Endodermal cell (in vitro differentiated cells): ENCODE data around the gene CLDND2. TPM values are rescaled to one million over a fixed set of nuclear protein-coding genes. Genes with fewer than 3 reads are reported as not detected.

Source experiments
- DNase-seq: peaks from one replicate; pipeline ENCODE4 v3.0.0-alpha.2; 2017
- H3K27ac ChIP-seq: 2 replicates; pipeline ENCODE4 v1.5.1; 2013; ENCODE audit warnings: mild to moderate bottlenecking, low read depth, low read length, moderate library complexity
- H3K27me3 ChIP-seq: 2 replicates; pipeline ENCODE4 v1.6.1; 2013; ENCODE audit warnings: mild to moderate bottlenecking, low read length, moderate library complexity; ENCODE audit not compliant: insufficient read depth, control insufficient read depth, poor library complexity, severe bottlenecking
- H3K36me3 ChIP-seq: 2 replicates; pipeline ENCODE4 v1.7.0; 2013; ENCODE audit warnings: mild to moderate bottlenecking, low read length, moderate library complexity; ENCODE audit not compliant: control insufficient read depth, insufficient read depth
- H3K4me1 ChIP-seq: one replicate; pipeline ENCODE4 v1.7.0; 2013; ENCODE audit warnings: low read length; ENCODE audit not compliant: control insufficient read depth, insufficient read depth
- H3K4me3 ChIP-seq: 2 replicates; pipeline ENCODE4 v1.5.1; 2013; ENCODE audit warnings: mild to moderate bottlenecking, low read length, moderate library complexity
- H3K9ac ChIP-seq: 2 replicates; pipeline ENCODE4 v1.6.1; 2013; ENCODE audit warnings: mild to moderate bottlenecking, low read length, moderate library complexity; ENCODE audit not compliant: poor library complexity, severe bottlenecking; ENCODE audit errors: extremely low read depth
- H3K9me3 ChIP-seq: 2 replicates; pipeline ENCODE4 v1.6.1; 2013; ENCODE audit warnings: mild to moderate bottlenecking, low read length, moderate library complexity; ENCODE audit not compliant: control insufficient read depth
- H3K27ac Mint-ChIP-seq: 2 replicates; pipeline ENCODE4 v1.8.0; 2020; ENCODE audit warnings: mixed read lengths
- H3K27me3 Mint-ChIP-seq: 2 replicates; pipeline ENCODE4 v1.8.0; 2021; ENCODE audit warnings: mild to moderate bottlenecking, mixed read lengths; ENCODE audit not compliant: insufficient read depth
- H3K36me3 Mint-ChIP-seq: 2 replicates; pipeline ENCODE4 v1.8.0; 2020; ENCODE audit warnings: low read depth, mixed read lengths
- H3K4me1 Mint-ChIP-seq: 2 replicates; pipeline ENCODE4 v1.8.0; 2020; ENCODE audit warnings: mixed read lengths
- H3K4me3 Mint-ChIP-seq: 2 replicates; pipeline ENCODE4 v1.8.0; 2020; ENCODE audit warnings: mild to moderate bottlenecking, moderate library complexity, mixed read lengths
- H3K9me3 Mint-ChIP-seq: 2 replicates; pipeline ENCODE4 v1.8.0; 2020; ENCODE audit warnings: mild to moderate bottlenecking, mixed read lengths
- CTCF ChIP-seq: fragments of 200-600 bp; sonication (generic); conservative IDR thresholded peaks from 2 replicates; pipeline ENCODE4 v1.5.0; 2021; ENCODE audit warnings: antibody characterized with exemption, mild to moderate bottlenecking
- WGBS, 2 experiments: methylation state at CpG; one replicate each; pipeline versions ENCODE4 v1.1.5 to v1.1.7; 2013; ENCODE audit warnings: missing lambda C conversion rate in 2 of 2, mixed read lengths in 1 of 2; ENCODE audit not compliant: insufficient coverage in 1 of 2, insufficient read length in 1 of 2; 5-methylcytosine and 5-hydroxymethylcytosine counted together
- total RNA-seq, 2 donors: library from RNA; stranded (reverse); fragmentation: NEBNext Ultra II Directional in 1 of 2; extraction: Animal tissue kit (Norgen Biotek cat#: 25700) in 1 of 2; gene quantifications; 2 replicates in 1 of 2; 3 replicates in 1 of 2; pipeline ENCODE4 v1.2.1, GENCODE V29; 2021

CLDND2 gene
- total RNA-seq, 2 donors from 2014 or later: 1.3 to 2.5 TPM

- no peak overlapping the region for H3K27ac Mint-ChIP-seq
- H3K27ac ChIP-seq: no peak overlapping the region
- TF ChIP-seq CTCF: no peak
- H3K36me3 Mint-ChIP-seq: peaks cover 22% of the 10 kb centered on the region
- WGBS, 2 experiments: 96% methylated on average over 6 to 13 of the region's 13 CpGs
- H3K4me3 ChIP-seq: no peak overlapping the region
- no peak overlapping the region for H3K4me3 Mint-ChIP-seq
- H3K36me3 ChIP-seq: peaks cover 2% of the 10 kb centered on the region
- no peak overlapping the region for H3K9ac ChIP-seq
- DNase-seq: peak; percentile 42
- no peaks in the 10 kb centered on the region for H3K9me3 ChIP-seq
- H3K4me1 Mint-ChIP-seq: peaks cover 16% of the 10 kb centered on the region
- peaks cover 7% of the 10 kb centered on the region for H3K4me1 ChIP-seq
- H3K27me3 Mint-ChIP-seq: peaks cover 7% of the 10 kb centered on the region
- H3K9me3 Mint-ChIP-seq: no peaks in the 10 kb centered on the region
- H3K27me3 ChIP-seq: no peaks in the 10 kb centered on the region
These were observed 31.5 kb downstream of the CLDND2 start for GRCh38 chr19:51337141-51337860.

- no peaks in the 10 kb centered on the region for H3K27me3 ChIP-seq
- peaks cover 21% of the 10 kb centered on the region for H3K36me3 ChIP-seq
- H3K4me3 ChIP-seq: no peak overlapping the region
- peak; percentile 79 for DNase-seq
- peaks cover 3% of the 10 kb centered on the region for H3K4me1 ChIP-seq
- Mint-ChIP-seq H3K27ac (no peak overlapping the region), H3K4me3 (no peak overlapping the region), H3K27me3 (no peaks in the 10 kb centered on the region), H3K9me3 (peaks cover 3% of the 10 kb centered on the region), H3K36me3 (peaks cover 51% of the 10 kb centered on the region), H3K4me1 (peaks cover 5% of the 10 kb centered on the region)
- TF ChIP-seq CTCF: no peak
- no peak overlapping the region for H3K27ac ChIP-seq
- H3K9me3 ChIP-seq: no peaks in the 10 kb centered on the region
- WGBS, 2 experiments: 92 to 94% methylated on average over 7 to 13 of the region's 13 CpGs
- H3K9ac ChIP-seq: no peak overlapping the region
These were observed 34.9 kb downstream of the CLDND2 start for GRCh38 chr19:51333836-51334460.

DNA sequence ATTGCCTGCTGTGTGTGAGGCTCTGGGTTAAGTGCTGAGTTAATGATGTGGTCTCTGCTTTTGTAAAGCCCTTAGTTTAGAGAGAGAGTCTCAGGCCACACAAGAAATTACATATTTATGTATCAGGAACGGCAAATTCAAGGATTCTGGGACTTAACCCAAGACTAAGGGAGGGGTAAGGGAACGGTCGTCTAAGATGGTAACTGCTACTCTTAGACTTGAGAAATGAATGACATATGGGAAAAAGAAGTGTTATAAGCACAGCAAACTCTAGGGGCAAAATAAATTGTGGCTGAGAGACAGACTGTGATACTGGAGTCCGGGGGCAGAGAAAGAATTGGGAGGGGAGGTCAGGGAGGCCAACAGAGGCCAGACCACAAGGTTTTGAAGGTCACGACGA, 37.1 kb downstream of the CLDND2 start:
- H3K4me1 Mint-ChIP-seq: peaks cover 2% of the 10 kb centered on the region
- DNase-seq: no peak
- Histone ChIP-seq H3K4me3 (no peak overlapping the region), H3K27ac (no peak overlapping the region), H3K36me3 (peaks cover 21% of the 10 kb centered on the region), H3K9me3 (no peaks in the 10 kb centered on the region), H3K4me1 (no peaks in the 10 kb centered on the region), H3K9ac (no peak overlapping the region), H3K27me3 (no peaks in the 10 kb centered on the region)
- peaks cover 3% of the 10 kb centered on the region for H3K9me3 Mint-ChIP-seq
- H3K4me3 Mint-ChIP-seq: no peak overlapping the region
- H3K36me3 Mint-ChIP-seq: peaks cover 53% of the 10 kb centered on the region
- H3K27ac Mint-ChIP-seq: no peak overlapping the region
- no peak for TF ChIP-seq CTCF
- H3K27me3 Mint-ChIP-seq: no peaks in the 10 kb centered on the region
- WGBS, 2 experiments: 96% methylated on average over 6 of the region's 6 CpGs
